ENCODE data around the gene HMX3. TPM values are rescaled to one million over a fixed set of nuclear protein-coding genes. Genes with fewer than 3 reads are reported as not detected.

Gene HMX3
- total RNA-seq, 2 donors from 2014 or later, result 0.20 TPM; not detected in 1

GRCh38 chr10:123180101-123181090 lies 44.6 kb downstream of the HMX3 start:
- no peak for ATAC-seq
- Mint-ChIP-seq H3K9me3 (peaks cover 10 to 21% of the 10 kb centered on the region in 2 donors), H3K36me3 (peaks cover 38 to 56% of the 10 kb centered on the region in 2 donors), H3K27ac (no peak overlapping the region)
- no peak for DNase-seq (ENCODE audit: low spot score in 2 of 2)

GRCh38 chr10:123183724-123184123 lies 48.0 kb downstream of the HMX3 start:
- Mint-ChIP-seq H3K36me3 (peaks cover 37 to 40% of the 10 kb centered on the region in 2 donors), H3K27ac (no peak overlapping the region), H3K9me3 (peaks cover 7 to 22% of the 10 kb centered on the region in 2 donors)
- DNase-seq (ENCODE audit: low spot score in 2 of 2) (no peak), ATAC-seq (no peak)

- ATAC-seq (no peak), DNase-seq (ENCODE audit: low spot score in 2 of 2) (no peak)
- Mint-ChIP-seq H3K27ac (no peak overlapping the region), H3K36me3 (peaks cover 47 to 64% of the 10 kb centered on the region in 2 donors), H3K9me3 (peaks cover 7 to 22% of the 10 kb centered on the region in 2 donors)
Observed at GRCh38 chr10:123187781-123188180, 52.0 kb downstream of the HMX3 start.

Other genes with a start within 250 kb of the HMX3 start
- gene FAM24A, start 225.4 kb upstream of the HMX3 start, total RNA-seq, result not detected
- gene C10orf88, start 181.7 kb upstream of the HMX3 start, total RNA-seq, result 10 to 100 TPM in 1 of 2 donors, 1 to 10 TPM in 1; 8.8 to 12.2 TPM
- gene PSTK, start 155.6 kb upstream of the HMX3 start, total RNA-seq, result 1 to 10 TPM; 2.7 to 6.1 TPM
- gene IKZF5, start 127.2 kb upstream of the HMX3 start, total RNA-seq, result 10 to 100 TPM; 20.2 to 24.6 TPM
- 10 to 100 TPM; 16.8 to 25.1 TPM for gene ACADSB, start 127.0 kb upstream of the HMX3 start, total RNA-seq
- under 1 TPM; 0.18 to 0.60 TPM for gene HMX2, start 12.2 kb downstream of the HMX3 start, total RNA-seq
- gene BUB3, start 18.4 kb downstream of the HMX3 start, total RNA-seq, result 100 to 1,000 TPM; 215 to 332 TPM